HG03039 (cell line): ENCODE data around the gene DHCR24.

Experiments
- ATAC-seq: cut with Tn5 transposase; IDR thresholded peaks from one replicate; pipeline ENCODE4 v1.9.1; 2021; ENCODE audit warnings: mild to moderate bottlenecking, moderate library complexity; ENCODE audit not compliant: unreplicated experiment

Gene DHCR24

DNA sequence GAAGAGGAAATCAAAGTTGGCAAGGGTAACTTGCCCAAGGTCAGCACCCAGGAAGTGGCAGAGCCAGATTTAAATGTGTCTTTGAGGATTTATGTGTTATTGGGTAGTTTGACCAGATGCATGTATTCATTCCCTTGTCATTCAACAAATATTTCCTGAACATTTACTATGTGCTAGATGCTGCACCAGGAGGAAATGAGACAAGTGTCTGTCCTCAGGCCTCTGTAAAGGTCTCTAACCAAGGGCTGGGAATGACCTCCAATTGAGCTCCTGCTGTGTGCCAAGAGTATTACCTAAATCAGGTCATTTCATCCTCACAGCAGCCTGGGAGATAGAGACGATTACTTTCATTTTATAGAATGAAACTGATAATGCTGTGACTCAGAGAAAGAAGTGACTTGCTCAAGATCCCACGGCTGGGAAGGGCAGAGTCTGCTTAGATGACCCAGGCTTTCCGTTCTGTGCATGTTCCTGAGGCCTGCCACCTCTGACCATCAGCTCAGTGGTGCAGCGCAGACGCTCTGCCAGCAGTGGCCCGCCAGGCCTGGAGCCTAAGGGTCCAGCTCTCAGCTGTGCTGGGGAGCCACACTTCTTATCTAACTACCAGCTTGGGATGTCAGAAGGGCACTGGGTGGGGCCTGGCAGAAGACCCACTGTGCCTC lies 82.4 kb downstream of the DHCR24 start:
- ATAC-seq: no peak

DNA sequence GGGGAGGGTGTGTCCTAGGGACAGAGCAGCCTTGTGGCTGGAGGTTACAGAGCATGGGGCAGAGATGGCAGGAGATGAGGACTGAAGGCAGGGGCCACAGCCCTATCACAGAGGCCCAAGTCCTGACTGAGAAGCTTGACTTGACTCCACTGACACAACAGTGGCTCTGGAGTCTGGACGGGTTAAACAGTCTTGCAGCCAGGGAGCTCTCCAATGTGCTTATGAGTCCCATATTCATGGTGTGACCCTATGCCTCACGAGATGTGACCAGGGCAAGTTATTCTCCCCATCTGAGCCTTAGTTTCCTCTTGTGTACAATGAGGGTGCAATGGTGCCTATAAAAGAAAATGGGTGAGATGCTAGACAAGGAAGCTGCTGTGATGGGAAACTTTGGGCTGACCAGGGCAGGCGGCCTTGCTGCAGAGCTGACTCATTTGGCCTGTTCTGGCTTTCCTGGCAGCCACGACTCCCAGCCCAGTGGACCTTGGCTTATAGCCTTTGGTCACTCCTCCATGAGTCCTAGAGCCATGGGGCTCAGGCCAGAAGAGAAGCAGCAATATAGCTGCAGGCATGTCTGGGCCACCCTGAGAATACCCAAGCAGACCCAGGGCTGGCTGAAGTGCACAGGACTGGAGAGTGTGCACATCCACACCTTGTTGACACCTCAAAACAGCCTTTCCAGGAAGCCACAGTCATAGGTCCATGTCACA lies 83.1 kb downstream of the DHCR24 start:
- no peak for ATAC-seq

DNA sequence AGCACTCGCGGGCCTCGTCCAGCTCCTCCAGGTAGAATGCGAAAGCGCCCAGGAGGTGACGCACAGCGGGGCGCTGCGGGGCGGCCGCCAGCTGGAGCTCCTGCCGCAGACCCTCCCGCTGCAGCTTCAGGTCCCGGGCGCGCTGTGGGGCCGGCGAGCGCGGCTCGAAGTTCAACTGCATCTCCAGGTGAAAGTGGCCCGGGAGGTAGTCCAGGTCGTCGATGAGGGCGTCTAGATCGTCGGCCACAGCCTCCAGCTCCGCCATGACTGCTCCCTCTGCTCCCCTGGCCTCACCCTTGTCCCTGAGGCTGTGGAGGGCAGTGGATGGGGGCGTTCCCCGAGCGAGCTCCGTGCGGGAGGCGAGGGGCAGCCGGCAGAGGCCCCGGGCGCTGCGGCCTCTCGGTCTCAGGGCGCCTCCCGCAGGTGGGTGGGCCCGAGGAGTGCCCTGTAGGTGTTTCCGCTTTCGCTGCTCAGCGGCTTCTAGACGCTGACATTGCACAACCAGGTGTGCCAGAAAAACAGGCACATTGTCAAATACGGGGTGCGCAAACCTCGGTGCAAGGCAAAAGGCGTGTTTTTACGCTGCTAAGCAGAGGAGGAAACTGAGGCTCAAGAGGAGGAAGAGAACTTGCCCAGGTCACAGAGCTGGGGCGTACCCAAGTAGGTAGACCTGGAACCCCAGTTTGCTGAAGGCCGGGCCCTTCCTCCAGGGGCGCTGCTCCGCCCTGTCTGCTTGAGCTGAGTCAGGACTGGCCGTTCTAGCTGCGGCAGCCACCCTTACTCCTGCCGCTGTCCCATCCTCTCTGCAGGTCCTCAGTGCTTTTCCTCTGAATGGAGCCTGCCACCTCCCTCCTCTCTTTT lies 85.9 kb downstream of the DHCR24 start, which contains the start of gene TTC22:
Gene TTC22, minus strand, starts transcription at position 425 of the 861 bp plus-strand sequence. Its CDS starts 160 bp downstream, at position 265.
- peak; percentile 58 for ATAC-seq

DNA sequence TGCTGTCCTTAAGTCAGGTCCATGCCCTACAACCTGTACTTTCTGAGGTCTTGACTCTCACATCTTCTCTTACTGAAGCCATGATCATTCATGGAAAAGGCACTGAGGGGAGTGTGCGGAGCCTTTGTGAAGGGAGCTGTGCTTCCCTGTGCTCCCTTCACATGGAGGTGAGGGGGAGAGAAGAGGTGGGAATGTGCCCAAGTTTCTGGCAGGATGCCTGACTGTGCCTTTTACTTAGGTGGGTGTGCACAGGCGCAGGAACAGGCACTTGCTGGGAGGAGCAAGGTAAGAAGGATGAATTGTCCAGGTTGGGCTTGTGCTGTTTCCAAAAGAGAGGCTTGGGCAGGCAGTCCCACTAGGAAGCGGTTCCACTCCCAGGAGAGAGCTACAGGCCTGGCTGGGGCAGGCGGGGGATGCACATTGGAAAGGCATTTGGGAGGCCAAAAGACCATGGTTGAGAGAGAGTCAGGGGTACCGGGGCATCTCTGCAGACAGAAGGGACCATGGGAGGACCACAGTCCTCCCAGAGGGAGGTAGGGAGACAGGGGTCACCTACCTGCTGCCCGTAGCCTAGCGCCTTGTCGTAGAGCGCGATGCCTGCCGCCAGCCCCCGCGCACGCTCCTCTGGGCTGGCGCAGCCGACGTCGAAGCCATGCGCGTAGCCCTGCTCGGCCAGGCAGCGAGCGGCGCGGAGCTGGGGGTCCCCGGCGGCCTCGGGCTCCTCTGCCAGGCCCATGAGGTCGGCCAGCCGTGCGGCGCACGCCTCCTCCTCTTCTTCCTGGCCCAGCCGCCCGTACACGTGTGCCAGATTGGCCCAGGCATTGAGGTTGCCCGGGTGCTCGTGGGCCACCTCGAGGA lies 86.7 kb downstream of the DHCR24 start:
- no peak for ATAC-seq
